Karpas-422 (cell line): ENCODE results near the gene TRIM62. TPM values are rescaled to one million over a fixed set of nuclear protein-coding genes. Genes with fewer than 3 reads are reported as not detected.

Source experiments
- DNase-seq: peaks from one replicate; pipeline ENCODE4 v3.0.0-alpha.2; 2015
- H2AFZ ChIP-seq: fragments of 200-600 bp; sonication (generic); 2 replicates; pipeline ENCODE4 v1.6.1; 2014; ENCODE audit warnings: antibody characterized with exemption, low read length, mixed read lengths
- H3K27ac ChIP-seq: fragments of 200-600 bp; sonication (generic); 2 replicates; pipeline ENCODE4 v1.5.1; 2014; ENCODE audit warnings: mild to moderate bottlenecking, low read length, moderate library complexity
- H3K27me3 ChIP-seq: fragments of 200-600 bp; sonication (generic); 2 replicates; pipeline ENCODE4 v1.6.1; 2014; ENCODE audit warnings: low read length, mixed read lengths
- H3K36me3 ChIP-seq: fragments of 200-600 bp; sonication (generic); 2 replicates; pipeline ENCODE4 v1.6.1; 2014; ENCODE audit warnings: low read length, mixed read lengths; ENCODE audit not compliant: insufficient read depth
- H3K4me1 ChIP-seq: fragments of 200-600 bp; sonication (generic); 2 replicates; pipeline ENCODE4 v1.6.1; 2014; ENCODE audit warnings: mild to moderate bottlenecking, low read length, mixed read lengths
- H3K4me2 ChIP-seq: fragments of 200-600 bp; sonication (generic); 2 replicates; pipeline ENCODE4 v1.6.1; 2014; ENCODE audit warnings: low read length, low read depth, mild to moderate bottlenecking; ENCODE audit not compliant: poor library complexity, severe bottlenecking
- H3K4me3 ChIP-seq: fragments of 200-600 bp; sonication (generic); 2 replicates; pipeline ENCODE4 v1.5.1; 2014; ENCODE audit warnings: mild to moderate bottlenecking, antibody characterized with exemption, low read length, mixed read lengths
- H3K79me2 ChIP-seq: fragments of 200-600 bp; sonication (generic); 2 replicates; pipeline ENCODE4 v1.6.1; 2014; ENCODE audit warnings: mild to moderate bottlenecking, low read length, mixed read lengths
- H3K9ac ChIP-seq: fragments of 200-600 bp; sonication (generic); 2 replicates; pipeline ENCODE4 v1.6.0; 2014; ENCODE audit warnings: low read length
- H3K9me2 ChIP-seq: fragments of 200-600 bp; sonication (generic), shearing (Covaris generic); replicated peaks from 2 replicates; pipeline ENCODE4 v1.6.0; 2014; ENCODE audit warnings: mild to moderate bottlenecking, low read length, moderate library complexity; ENCODE audit not compliant: insufficient read depth
- H3K9me3 ChIP-seq: fragments of 300-700, 200-600 bp; sonication (generic); 2 replicates; pipeline ENCODE4 v1.6.1; 2014; ENCODE audit warnings: low read length, mixed read lengths
- H4K20me1 ChIP-seq: fragments of 200-600 bp; sonication (generic); 2 replicates; pipeline ENCODE4 v1.6.1; 2014; ENCODE audit warnings: mild to moderate bottlenecking, antibody characterized with exemption, low read length, low read depth; ENCODE audit not compliant: insufficient read depth
- total RNA-seq: library from RNA; depleted of rRNA; stranded (reverse); fragments of >200 nt; shearing (Covaris generic); gene quantifications from 2 replicates; pipeline ENCODE4 v1.2.3, GENCODE V29; 2014; ENCODE audit warnings: low replicate concordance

TRIM62 gene
- total RNA-seq, 1 experiment from 2014 or later = 9.1 TPM

- Histone ChIP-seq H3K4me2 (no peak overlapping the region), H3K79me2 (peaks cover 55% of the 10 kb centered on the region), H3K9ac (0 out of 2 replicates have a peak overlapping the region, but pooled peaks have one; percentile 8), H3K9me2 (no peaks in the 10 kb centered on the region), H3K4me3 (no peak overlapping the region), H3K36me3 (0 out of 2 replicates have a peak, but pooled peaks cover 9% of the 10 kb centered on the region), H4K20me1 (peaks cover 11% of the 10 kb centered on the region), H3K9me3 (no peaks in the 10 kb centered on the region), H3K27me3 (no peaks in the 10 kb centered on the region), H2AFZ (no peak overlapping the region), H3K27ac (no peak overlapping the region), H3K4me1 (peaks cover 25% of the 10 kb centered on the region)
- DNase-seq = no peak
These were observed 3.8 kb downstream of the TRIM62 start for GRCh38 chr1:33177996-33178540.

GRCh38 chr1:33176887-33177286 is 5.0 kb downstream of the TRIM62 start:
- peaks cover 11% of the 10 kb centered on the region for H4K20me1 ChIP-seq
- no peaks in the 10 kb centered on the region for H3K27me3 ChIP-seq
- H3K9ac ChIP-seq = no peak overlapping the region
- no peaks in the 10 kb centered on the region for H3K9me3 ChIP-seq
- H3K36me3 ChIP-seq = 0 out of 2 replicates have a peak, but pooled peaks cover 9% of the 10 kb centered on the region
- no peak for DNase-seq
- peaks cover 27% of the 10 kb centered on the region for H3K4me1 ChIP-seq
- no peak overlapping the region for H3K4me3 ChIP-seq
- H3K9me2 ChIP-seq = no peaks in the 10 kb centered on the region
- no peak overlapping the region for H3K27ac ChIP-seq
- H3K4me2 ChIP-seq = no peak overlapping the region
- H3K79me2 ChIP-seq = peaks cover 62% of the 10 kb centered on the region
- H2AFZ ChIP-seq = no peak overlapping the region

GRCh38 chr1:33176362-33176850 is 5.4 kb downstream of the TRIM62 start:
- Histone ChIP-seq H3K9me3 (no peaks in the 10 kb centered on the region), H2AFZ (no peak overlapping the region), H3K27me3 (no peaks in the 10 kb centered on the region), H3K27ac (no peak overlapping the region), H3K9ac (no peak overlapping the region), H3K4me3 (no peak overlapping the region), H3K4me2 (no peak overlapping the region), H3K36me3 (0 out of 2 replicates have a peak, but pooled peaks cover 9% of the 10 kb centered on the region), H4K20me1 (peaks cover 11% of the 10 kb centered on the region), H3K9me2 (no peaks in the 10 kb centered on the region), H3K79me2 (peaks cover 61% of the 10 kb centered on the region), H3K4me1 (peaks cover 27% of the 10 kb centered on the region)
- DNase-seq = no peak

- H3K27ac ChIP-seq = no peak overlapping the region
- 0 out of 2 replicates have a peak, but pooled peaks cover 9% of the 10 kb centered on the region for H3K36me3 ChIP-seq
- H3K9me2 ChIP-seq = no peaks in the 10 kb centered on the region
- H3K4me1 ChIP-seq = peaks cover 24% of the 10 kb centered on the region
- peaks cover 11% of the 10 kb centered on the region for H4K20me1 ChIP-seq
- H3K9me3 ChIP-seq = no peaks in the 10 kb centered on the region
- DNase-seq = no peak
- no peak overlapping the region for H3K9ac ChIP-seq
- H3K27me3 ChIP-seq = no peaks in the 10 kb centered on the region
- H3K4me3 ChIP-seq = no peak overlapping the region
- peaks cover 66% of the 10 kb centered on the region for H3K79me2 ChIP-seq
- no peak overlapping the region for H3K4me2 ChIP-seq
- H2AFZ ChIP-seq = no peak overlapping the region
These were observed 6.0 kb downstream of the TRIM62 start for GRCh38 chr1:33175865-33176264.

GRCh38 chr1:33173091-33173490 is 8.8 kb downstream of the TRIM62 start:
- no peaks in the 10 kb centered on the region for H4K20me1 ChIP-seq
- H3K4me2 ChIP-seq = no peak overlapping the region
- no peak overlapping the region for H3K9ac ChIP-seq
- no peak overlapping the region for H3K4me3 ChIP-seq
- H3K4me1 ChIP-seq = peaks cover 29% of the 10 kb centered on the region
- H3K9me3 ChIP-seq = no peaks in the 10 kb centered on the region
- no peaks in the 10 kb centered on the region for H3K27me3 ChIP-seq
- peaks cover 55% of the 10 kb centered on the region for H3K79me2 ChIP-seq
- DNase-seq = no peak
- no peak overlapping the region for H2AFZ ChIP-seq
- H3K9me2 ChIP-seq = no peaks in the 10 kb centered on the region
- no peak overlapping the region for H3K27ac ChIP-seq
- H3K36me3 ChIP-seq = 0 out of 2 replicates have a peak, but pooled peaks cover 9% of the 10 kb centered on the region

- DNase-seq = no peak
- Histone ChIP-seq H3K9me3 (no peaks in the 10 kb centered on the region), H3K4me1 (peaks cover 29% of the 10 kb centered on the region), H3K4me3 (no peak overlapping the region), H3K9me2 (no peaks in the 10 kb centered on the region), H3K4me2 (no peak overlapping the region), H3K79me2 (peaks cover 50% of the 10 kb centered on the region), H3K27ac (no peak overlapping the region), H4K20me1 (no peaks in the 10 kb centered on the region), H3K9ac (no peak overlapping the region), H2AFZ (no peak overlapping the region), H3K27me3 (no peaks in the 10 kb centered on the region), H3K36me3 (0 out of 2 replicates have a peak, but pooled peaks cover 9% of the 10 kb centered on the region)
These were observed 9.6 kb downstream of the TRIM62 start for GRCh38 chr1:33171977-33172813.

GRCh38 chr1:33170351-33171274 is 11.2 kb downstream of the TRIM62 start:
- DNase-seq = no peak
- Histone ChIP-seq H3K4me3 (no peak overlapping the region), H3K36me3 (0 out of 2 replicates have a peak, but pooled peaks cover 5% of the 10 kb centered on the region), H3K9ac (no peak overlapping the region), H3K27ac (no peak overlapping the region), H3K9me2 (no peaks in the 10 kb centered on the region), H4K20me1 (no peaks in the 10 kb centered on the region), H3K4me2 (no peak overlapping the region), H3K79me2 (peaks cover 35% of the 10 kb centered on the region), H3K9me3 (no peaks in the 10 kb centered on the region), H3K27me3 (no peaks in the 10 kb centered on the region), H2AFZ (no peak overlapping the region), H3K4me1 (peaks cover 29% of the 10 kb centered on the region)
